ENCODE data around the gene TMC3.
A peak's percentile ranks its signal among the peaks of the same experiment; 100 is the strongest.

Gene TMC3

GRCh38 chr15:81303244-81304225 lies 70.5 kb downstream of the TMC3 start:
- peaks cover 43 to 48% of the 10 kb centered on the region in 2 donors for H3K36me3 ChIP-seq (ENCODE audit: control insufficient read depth in 1 of 2, insufficient read depth in 2 of 2, low read length in 2 of 2)
- no peak overlapping the region for H3K9ac ChIP-seq (ENCODE audit: low read depth in 1 of 2, low read length in 2 of 2)
- H3K4me1 ChIP-seq (ENCODE audit: control insufficient read depth in 1 of 2, insufficient read depth in 2 of 2, low read length in 2 of 2): peaks cover 12 to 25% of the 10 kb centered on the region in 2 donors
- H3K4me3 ChIP-seq (ENCODE audit: low read depth in 1 of 2, low read length in 2 of 2): peak overlapping the region in 1 of 2 donors; percentile 34
- H3K27me3 ChIP-seq (ENCODE audit: control insufficient read depth in 1 of 2, insufficient read depth in 2 of 2, low read length in 2 of 2): no peaks in the 10 kb centered on the region
- no peaks in the 10 kb centered on the region for H3K9me3 ChIP-seq (ENCODE audit: control insufficient read depth in 1 of 2, low read length in 2 of 2)
- H3K27ac ChIP-seq (ENCODE audit: low read depth, low read length): peak overlapping the region; percentile 42

DNA sequence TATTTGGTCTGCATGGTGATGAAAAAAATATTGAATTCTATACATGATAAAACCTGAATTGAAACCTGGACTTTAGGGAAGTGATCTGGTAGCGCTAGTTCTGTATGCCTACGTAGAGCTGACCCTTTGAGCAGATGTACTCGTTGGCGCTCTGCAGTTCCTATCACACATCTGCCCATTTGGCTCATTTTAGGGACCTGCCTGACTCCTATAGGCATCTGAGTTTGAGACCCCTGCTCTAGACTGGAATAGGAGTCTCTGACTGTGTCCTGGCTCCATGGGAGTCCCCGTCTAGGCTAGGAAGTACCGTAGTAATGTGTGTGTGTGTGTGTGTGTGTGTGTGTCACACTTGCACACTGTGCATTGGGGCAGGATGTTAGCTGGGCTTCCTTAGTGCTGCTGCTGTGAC lies 71.3 kb downstream of the TMC3 start:
- H3K27ac ChIP-seq (ENCODE audit: low read depth, low read length): peak overlapping the region; percentile 42
- peak overlapping the region in 1 of 2 donors; percentile 34 for H3K4me3 ChIP-seq (ENCODE audit: low read depth in 1 of 2, low read length in 2 of 2)

DNA sequence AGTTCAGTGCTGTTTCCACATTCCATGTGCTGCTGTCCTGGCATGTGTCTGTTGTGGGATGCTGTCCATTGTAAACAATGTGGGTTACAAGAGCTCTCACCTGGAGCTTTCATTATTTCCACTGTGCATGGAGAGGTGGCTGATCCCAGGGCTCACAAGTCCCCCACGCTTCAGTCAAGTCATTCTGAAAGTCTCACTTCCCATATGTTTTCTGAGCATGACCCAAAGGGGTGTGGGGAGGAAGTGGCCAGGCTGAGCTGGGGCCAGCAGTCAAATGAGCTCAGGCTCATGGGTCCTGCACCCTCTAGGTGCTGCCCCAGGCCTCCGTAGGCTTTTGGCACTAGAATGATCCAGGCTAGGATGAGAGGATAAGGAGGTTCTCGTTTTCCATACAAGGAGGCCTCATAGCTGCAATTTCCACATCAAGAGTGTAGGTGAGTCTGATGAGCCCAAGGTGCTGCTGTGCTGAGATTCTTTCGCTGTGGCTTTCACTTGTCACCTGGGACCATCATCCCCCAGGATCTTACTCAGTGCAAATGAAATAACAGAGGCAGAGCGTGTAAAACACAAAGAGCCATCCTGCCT lies 72.1 kb downstream of the TMC3 start:
- Histone ChIP-seq H3K4me1 (ENCODE audit: control insufficient read depth in 1 of 2, insufficient read depth in 2 of 2, low read length in 2 of 2) (peaks cover 12 to 25% of the 10 kb centered on the region in 2 donors), H3K9me3 (ENCODE audit: control insufficient read depth in 1 of 2, low read length in 2 of 2) (no peaks in the 10 kb centered on the region), H3K4me3 (ENCODE audit: low read depth in 1 of 2, low read length in 2 of 2) (peak overlapping the region; percentile 17 to 50), H3K27ac (ENCODE audit: low read depth, low read length) (no peak overlapping the region), H3K36me3 (ENCODE audit: control insufficient read depth in 1 of 2, insufficient read depth in 2 of 2, low read length in 2 of 2) (peaks cover 30 to 36% of the 10 kb centered on the region in 2 donors), H3K9ac (ENCODE audit: low read depth in 1 of 2, low read length in 2 of 2) (no peak overlapping the region), H3K27me3 (ENCODE audit: control insufficient read depth in 1 of 2, insufficient read depth in 2 of 2, low read length in 2 of 2) (no peaks in the 10 kb centered on the region)

More for the DNA sequence above, 71.3 kb downstream of the TMC3 start:
- no peaks in the 10 kb centered on the region for H3K9me3 ChIP-seq (ENCODE audit: control insufficient read depth in 1 of 2, low read length in 2 of 2)
- peaks cover 12 to 25% of the 10 kb centered on the region in 2 donors for H3K4me1 ChIP-seq (ENCODE audit: control insufficient read depth in 1 of 2, insufficient read depth in 2 of 2, low read length in 2 of 2)
- no peak overlapping the region for H3K9ac ChIP-seq (ENCODE audit: low read depth in 1 of 2, low read length in 2 of 2)
- peaks cover 36 to 42% of the 10 kb centered on the region in 2 donors for H3K36me3 ChIP-seq (ENCODE audit: control insufficient read depth in 1 of 2, insufficient read depth in 2 of 2, low read length in 2 of 2)
- H3K27me3 ChIP-seq (ENCODE audit: control insufficient read depth in 1 of 2, insufficient read depth in 2 of 2, low read length in 2 of 2): no peaks in the 10 kb centered on the region

- Histone ChIP-seq H3K27me3 (ENCODE audit: control insufficient read depth in 1 of 2, insufficient read depth in 2 of 2, low read length in 2 of 2) (no peaks in the 10 kb centered on the region), H3K9ac (ENCODE audit: low read depth in 1 of 2, low read length in 2 of 2) (no peak overlapping the region), H3K4me1 (ENCODE audit: control insufficient read depth in 1 of 2, insufficient read depth in 2 of 2, low read length in 2 of 2) (peaks cover 14 to 27% of the 10 kb centered on the region in 2 donors), H3K4me3 (ENCODE audit: low read depth in 1 of 2, low read length in 2 of 2) (peak overlapping the region; percentile 10 to 50), H3K36me3 (ENCODE audit: control insufficient read depth in 1 of 2, insufficient read depth in 2 of 2, low read length in 2 of 2) (peaks cover 26 to 31% of the 10 kb centered on the region in 2 donors), H3K9me3 (ENCODE audit: control insufficient read depth in 1 of 2, low read length in 2 of 2) (no peaks in the 10 kb centered on the region), H3K27ac (ENCODE audit: low read depth, low read length) (no peak overlapping the region)
Observed at GRCh38 chr15:81301385-81301784, 72.6 kb downstream of the TMC3 start.

DNA sequence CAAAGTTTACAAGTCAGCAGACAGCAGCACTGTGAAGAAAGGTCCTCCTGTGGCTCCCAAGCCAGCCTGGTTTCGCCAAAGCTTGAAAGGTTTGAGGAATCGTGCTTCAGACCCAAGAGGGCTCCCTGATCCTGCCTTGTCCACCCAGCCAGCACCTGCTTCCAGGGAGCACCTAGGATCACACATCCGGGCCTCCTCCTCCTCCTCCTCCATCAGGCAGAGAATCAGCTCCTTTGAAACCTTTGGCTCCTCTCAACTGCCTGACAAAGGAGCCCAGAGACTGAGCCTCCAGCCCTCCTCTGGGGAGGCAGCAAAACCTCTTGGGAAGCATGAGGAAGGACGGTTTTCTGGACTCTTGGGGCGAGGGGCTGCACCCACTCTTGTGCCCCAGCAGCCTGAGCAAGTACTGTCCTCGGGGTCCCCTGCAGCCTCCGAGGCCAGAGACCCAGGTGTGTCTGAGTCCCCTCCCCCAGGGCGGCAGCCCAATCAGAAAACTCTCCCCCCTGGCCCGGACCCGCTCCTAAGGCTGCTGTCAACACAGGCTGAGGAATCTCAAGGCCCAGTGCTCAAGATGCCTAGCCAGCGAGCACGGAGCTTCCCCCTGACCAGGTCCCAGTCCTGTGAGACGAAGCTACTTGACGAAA lies 74.3 kb downstream of the TMC3 start:
- Histone ChIP-seq H3K27me3 (ENCODE audit: control insufficient read depth in 1 of 2, insufficient read depth in 2 of 2, low read length in 2 of 2) (no peaks in the 10 kb centered on the region), H3K36me3 (ENCODE audit: control insufficient read depth in 1 of 2, insufficient read depth in 2 of 2, low read length in 2 of 2) (peaks cover 18 to 23% of the 10 kb centered on the region in 2 donors), H3K9me3 (ENCODE audit: control insufficient read depth in 1 of 2, low read length in 2 of 2) (no peaks in the 10 kb centered on the region), H3K4me3 (ENCODE audit: low read depth in 1 of 2, low read length in 2 of 2) (peak overlapping the region; percentile 72 to 78), H3K27ac (ENCODE audit: low read depth, low read length) (no peak overlapping the region), H3K4me1 (ENCODE audit: control insufficient read depth in 1 of 2, insufficient read depth in 2 of 2, low read length in 2 of 2) (peaks cover 30 to 43% of the 10 kb centered on the region in 2 donors), H3K9ac (ENCODE audit: low read depth in 1 of 2, low read length in 2 of 2) (peak overlapping the region; percentile 41 to 52)

DNA sequence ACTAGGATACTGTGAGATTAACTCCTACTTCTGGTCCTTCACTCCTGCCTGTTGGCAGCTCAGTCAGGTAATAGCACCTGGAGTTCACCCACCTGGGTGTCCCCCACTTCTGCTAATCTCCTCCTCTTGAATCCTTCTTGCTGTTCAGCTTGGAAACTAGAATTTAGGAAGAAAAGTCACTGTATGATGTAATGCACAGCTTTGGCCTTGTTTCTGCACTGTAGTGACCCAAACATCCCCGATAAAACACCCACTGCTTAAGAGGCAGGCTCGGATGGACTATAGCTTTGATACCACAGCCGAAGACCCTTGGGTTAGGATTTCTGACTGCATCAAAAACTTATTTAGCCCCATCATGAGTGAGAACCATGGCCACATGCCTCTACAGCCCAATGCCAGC lies 74.9 kb downstream of the TMC3 start:
- no peaks in the 10 kb centered on the region for H3K27me3 ChIP-seq (ENCODE audit: control insufficient read depth in 1 of 2, insufficient read depth in 2 of 2, low read length in 2 of 2)
- no peaks in the 10 kb centered on the region for H3K9me3 ChIP-seq (ENCODE audit: control insufficient read depth in 1 of 2, low read length in 2 of 2)
- peaks cover 30 to 46% of the 10 kb centered on the region in 2 donors for H3K4me1 ChIP-seq (ENCODE audit: control insufficient read depth in 1 of 2, insufficient read depth in 2 of 2, low read length in 2 of 2)
- H3K36me3 ChIP-seq (ENCODE audit: control insufficient read depth in 1 of 2, insufficient read depth in 2 of 2, low read length in 2 of 2): peaks cover 16 to 23% of the 10 kb centered on the region in 2 donors
- H3K4me3 ChIP-seq (ENCODE audit: low read depth in 1 of 2, low read length in 2 of 2): peak overlapping the region; percentile 72 to 78
- H3K27ac ChIP-seq (ENCODE audit: low read depth, low read length): no peak overlapping the region
- H3K9ac ChIP-seq (ENCODE audit: low read depth in 1 of 2, low read length in 2 of 2): peak overlapping the region; percentile 13 to 71

DNA sequence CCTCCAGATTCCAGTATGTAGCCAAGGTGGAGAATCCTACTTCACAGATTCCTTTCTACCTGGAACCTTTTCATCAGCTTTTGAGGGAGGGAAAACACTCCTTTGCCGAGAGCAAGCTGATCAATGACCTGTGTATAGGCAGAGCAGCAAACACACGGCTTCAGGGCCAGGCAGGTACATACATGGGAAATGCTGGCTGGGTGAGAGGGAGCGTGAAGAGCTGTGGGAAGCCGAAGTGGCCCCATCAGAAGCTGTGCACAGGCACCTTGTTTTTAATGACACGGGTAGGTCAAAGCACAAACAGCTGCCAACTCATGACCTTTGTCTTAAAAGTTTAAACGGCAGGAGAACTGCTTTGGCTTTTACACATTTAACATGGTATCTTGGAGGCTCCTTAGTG lies 75.4 kb downstream of the TMC3 start:
- no peaks in the 10 kb centered on the region for H3K9me3 ChIP-seq (ENCODE audit: control insufficient read depth in 1 of 2, low read length in 2 of 2)
- H3K27me3 ChIP-seq (ENCODE audit: control insufficient read depth in 1 of 2, insufficient read depth in 2 of 2, low read length in 2 of 2): no peaks in the 10 kb centered on the region
- H3K4me3 ChIP-seq (ENCODE audit: low read depth in 1 of 2, low read length in 2 of 2): peak overlapping the region; percentile 72 to 78
- peaks cover 11 to 20% of the 10 kb centered on the region in 2 donors for H3K36me3 ChIP-seq (ENCODE audit: control insufficient read depth in 1 of 2, insufficient read depth in 2 of 2, low read length in 2 of 2)
- peaks cover 25 to 42% of the 10 kb centered on the region in 2 donors for H3K4me1 ChIP-seq (ENCODE audit: control insufficient read depth in 1 of 2, insufficient read depth in 2 of 2, low read length in 2 of 2)
- H3K9ac ChIP-seq (ENCODE audit: low read depth in 1 of 2, low read length in 2 of 2): peak overlapping the region; percentile 19 to 71
- no peak overlapping the region for H3K27ac ChIP-seq (ENCODE audit: low read depth, low read length)

GRCh38 chr15:81297603-81298575 lies 76.1 kb downstream of the TMC3 start:
- Histone ChIP-seq H3K4me3 (ENCODE audit: low read depth in 1 of 2, low read length in 2 of 2) (peak overlapping the region; percentile 72 to 78), H3K9ac (ENCODE audit: low read depth in 1 of 2, low read length in 2 of 2) (peak overlapping the region; percentile 39 to 71)

GRCh38 chr15:81297147-81297572 lies 76.9 kb downstream of the TMC3 start:
- H3K4me1 ChIP-seq (ENCODE audit: control insufficient read depth in 1 of 2, insufficient read depth in 2 of 2, low read length in 2 of 2): peaks cover 30 to 38% of the 10 kb centered on the region in 2 donors
- peak overlapping the region; percentile 39 to 71 for H3K9ac ChIP-seq (ENCODE audit: low read depth in 1 of 2, low read length in 2 of 2)

More at GRCh38 chr15:81297603-81298575, 76.1 kb downstream of the TMC3 start:
- peaks cover 28 to 38% of the 10 kb centered on the region in 2 donors for H3K4me1 ChIP-seq (ENCODE audit: control insufficient read depth in 1 of 2, insufficient read depth in 2 of 2, low read length in 2 of 2)
- H3K27ac ChIP-seq (ENCODE audit: low read depth, low read length): peak overlapping the region; percentile 28
- peaks cover 7 to 16% of the 10 kb centered on the region in 2 donors for H3K36me3 ChIP-seq (ENCODE audit: control insufficient read depth in 1 of 2, insufficient read depth in 2 of 2, low read length in 2 of 2)
- no peaks in the 10 kb centered on the region for H3K27me3 ChIP-seq (ENCODE audit: control insufficient read depth in 1 of 2, insufficient read depth in 2 of 2, low read length in 2 of 2)
- no peaks in the 10 kb centered on the region for H3K9me3 ChIP-seq (ENCODE audit: control insufficient read depth in 1 of 2, low read length in 2 of 2)

More at GRCh38 chr15:81297147-81297572, 76.9 kb downstream of the TMC3 start:
- H3K27ac ChIP-seq (ENCODE audit: low read depth, low read length): peak overlapping the region; percentile 28
- peak overlapping the region; percentile 72 to 78 for H3K4me3 ChIP-seq (ENCODE audit: low read depth in 1 of 2, low read length in 2 of 2)
- H3K36me3 ChIP-seq (ENCODE audit: control insufficient read depth in 1 of 2, insufficient read depth in 2 of 2, low read length in 2 of 2): peaks cover 7 to 9% of the 10 kb centered on the region in 2 donors
- no peaks in the 10 kb centered on the region for H3K9me3 ChIP-seq (ENCODE audit: control insufficient read depth in 1 of 2, low read length in 2 of 2)
- H3K27me3 ChIP-seq (ENCODE audit: control insufficient read depth in 1 of 2, insufficient read depth in 2 of 2, low read length in 2 of 2): no peaks in the 10 kb centered on the region

Measured in duodenal mucosa (tissue), 2 donors.